C4-2B (cell line): ENCODE data around the gene HNRNPF.

Experiments used
- CTCF ChIP-seq: fragments of 450-650 bp; conservative IDR thresholded peaks from 2 replicates; pipeline ENCODE4 v1.5.1; 2017; ENCODE audit warnings: mild to moderate bottlenecking
- ZFX ChIP-seq: fragments of 450-650 bp; IDR thresholded peaks from 2 replicates; pipeline ENCODE4 v1.6.1; 2017

GRCh38 chr10:43355749-43356371 is 53.1 kb downstream of the HNRNPF start:
- TF ChIP-seq CTCF (no peak), ZFX (no peak)
